IMR-90 (cell line): Measurements from ENCODE around the gene ASB13. TPM values are rescaled to one million over a fixed set of nuclear protein-coding genes. Genes with fewer than 3 reads are reported as not detected.

Experiments used
- ATAC-seq: fragments of 200-7000 bp; cut with Tn5 transposase; 2 replicates; pipeline ENCODE4 v1.9.1; 2020; ENCODE audit warnings: low read depth, mild to moderate bottlenecking, moderate library complexity
- BruUV-seq: library from RNA; stranded (reverse); fragments of 400-500 nt; replicated peaks from 2 replicates; lab custom pipeline; 2021; lab: Mats Ljungman, UMichigan
- CTCF ChIA-PET: fragments of 300-600 bp; formaldehyde crosslinking; extraction: SDS; loops from one replicate; lab custom pipeline; 2021; ENCODE audit warnings: antibody characterized with exemption; lab: Yijun Ruan, JAX
- POLR2A ChIA-PET: fragments of 300-600 bp; sonication (Branson Sonifier 250); formaldehyde crosslinking; loops from one replicate; lab custom pipeline; 2022; ENCODE audit warnings: antibody characterized with exemption; ENCODE audit not compliant: unreplicated experiment; lab: Charles Lee
- DNase-seq: peaks from one replicate; pipeline ENCODE4 v3.0.0; 2013
- H2AFZ ChIP-seq: replicated peaks from 2 replicates; pipeline ENCODE3; 2013; ENCODE audit warnings: low read length, mild to moderate bottlenecking; ENCODE audit not compliant: poor library complexity
- H2AK5ac ChIP-seq: 2 replicates; pipeline ENCODE4 v1.6.1; 2013; ENCODE audit warnings: low read depth, low read length, inconsistent platforms
- H2AK9ac ChIP-seq: replicated peaks from 2 replicates; pipeline ENCODE3; 2013; ENCODE audit warnings: mild to moderate bottlenecking, low read depth, low read length, moderate library complexity; ENCODE audit not compliant: poor library complexity
- H2BK120ac ChIP-seq: 2 replicates; pipeline ENCODE4 v1.6.1; 2013; ENCODE audit warnings: low read depth, low read length, inconsistent platforms
- H2BK15ac ChIP-seq: 3 replicates; pipeline ENCODE4 v1.6.1; 2013; ENCODE audit warnings: low read depth, low read length, inconsistent platforms
- H2BK20ac ChIP-seq: 2 replicates; pipeline ENCODE4 v1.6.1; 2013; ENCODE audit warnings: low read depth, mild to moderate bottlenecking, inconsistent platforms, low read length, moderate library complexity
- H2BK5ac ChIP-seq: 2 replicates; pipeline ENCODE4 v1.6.1; 2013; ENCODE audit warnings: mild to moderate bottlenecking, low read depth, low read length, inconsistent platforms; ENCODE audit not compliant: poor library complexity, severe bottlenecking
- H3K14ac ChIP-seq: replicated peaks from 2 replicates; pipeline ENCODE4 v1.6.1; 2013; ENCODE audit warnings: low read depth, low read length, inconsistent platforms
- H3K18ac ChIP-seq: 2 replicates; pipeline ENCODE4 v1.6.1; 2013; ENCODE audit warnings: low read depth, low read length, control low read depth
- H3K23ac ChIP-seq: 2 replicates; pipeline ENCODE4 v1.6.1; 2013; ENCODE audit warnings: low read depth, low read length, inconsistent platforms
- H3K27ac ChIP-seq: 2 replicates; pipeline ENCODE4 v1.5.1; 2013; ENCODE audit warnings: mild to moderate bottlenecking, control low read depth, low read length; ENCODE audit not compliant: insufficient read depth
- H3K27me3 ChIP-seq: 2 replicates; pipeline ENCODE4 v1.6.1; 2013; ENCODE audit warnings: low read length; ENCODE audit not compliant: control insufficient read depth, insufficient read depth
- H3K36me3 ChIP-seq: 2 replicates; pipeline ENCODE4 v1.6.1; 2013; ENCODE audit warnings: low read length, mixed read lengths; ENCODE audit not compliant: control insufficient read depth, insufficient read depth
- H3K4ac ChIP-seq: 2 replicates; pipeline ENCODE4 v1.6.1; 2013; ENCODE audit warnings: low read depth, low read length, inconsistent platforms
- H3K4me1 ChIP-seq: 2 replicates; pipeline ENCODE4 v1.6.1; 2013; ENCODE audit warnings: low read length, mixed read lengths; ENCODE audit not compliant: control insufficient read depth, insufficient read depth
- H3K4me2 ChIP-seq: 2 replicates; pipeline ENCODE4 v1.6.1; 2013; ENCODE audit warnings: low read depth, mild to moderate bottlenecking, control low read depth, low read length, moderate library complexity
- H3K4me3 ChIP-seq: 2 replicates; pipeline ENCODE4 v1.5.1; 2013; ENCODE audit warnings: low read depth, mild to moderate bottlenecking, control low read depth, low read length, moderate library complexity; ENCODE audit not compliant: insufficient read depth
- H3K56ac ChIP-seq: 2 replicates; pipeline ENCODE4 v1.6.1; 2013; ENCODE audit warnings: low read length, inconsistent platforms; ENCODE audit not compliant: insufficient read depth; ENCODE audit errors: extremely low read depth
- H3K79me1 ChIP-seq, 2 experiments: 2 replicates each; pipeline ENCODE4 v1.6.1; 2013; ENCODE audit warnings: low read length in 2 of 2, inconsistent platforms in 1 of 2, low read depth in 1 of 2
- H3K9ac ChIP-seq: 2 replicates; pipeline ENCODE4 v1.6.1; 2013; ENCODE audit warnings: low read depth, low read length, control low read depth
- H3K9me1 ChIP-seq: 2 replicates; pipeline ENCODE4 v1.6.1; 2013; ENCODE audit warnings: low read length, inconsistent platforms; ENCODE audit not compliant: insufficient read depth
- H3K9me3 ChIP-seq: 2 replicates; pipeline ENCODE4 v1.6.1; 2013; ENCODE audit warnings: low read length; ENCODE audit not compliant: control insufficient read depth, insufficient read depth
- H4K20me1 ChIP-seq: 2 replicates; pipeline ENCODE4 v1.6.1; 2013; ENCODE audit warnings: low read length, inconsistent platforms; ENCODE audit not compliant: insufficient read depth
- H4K5ac ChIP-seq: 2 replicates; pipeline ENCODE4 v1.6.1; 2013; ENCODE audit warnings: mild to moderate bottlenecking, low read depth, low read length, control low read depth
- H4K8ac ChIP-seq, 2 experiments: 2 replicates each; pipeline ENCODE4 v1.6.1; 2013; ENCODE audit warnings: low read depth in 2 of 2, low read length in 2 of 2, control low read depth in 1 of 2, inconsistent platforms in 1 of 2
- H4K91ac ChIP-seq: 2 replicates; pipeline ENCODE4 v1.6.1; 2013; ENCODE audit warnings: low read depth, low read length, inconsistent platforms; ENCODE audit not compliant: insufficient read depth
- BHLHE40 ChIP-seq: fragments of 150-350 bp; IDR thresholded peaks from 2 replicates; pipeline ENCODE4 v1.6.1; 2016; ENCODE audit warnings: mild to moderate bottlenecking, low read depth, low read length
- CHD1 ChIP-seq: IDR thresholded peaks from 2 replicates; pipeline ENCODE4 v1.6.1; 2012; ENCODE audit warnings: low read depth, low read length, improper control_type of control experiment
- CTCF ChIP-seq: conservative IDR thresholded peaks from 2 replicates; pipeline ENCODE4 v1.5.1; 2012; ENCODE audit warnings: mild to moderate bottlenecking, low read depth, low read length, improper control_type of control experiment
- ELK1 ChIP-seq: fragments of 150-350 bp; IDR thresholded peaks from 2 replicates; pipeline ENCODE4 v1.6.1; 2016; ENCODE audit warnings: low read depth, mild to moderate bottlenecking, low read length, moderate library complexity, borderline replicate concordance
- FOS ChIP-seq: fragments of 150-350 bp; IDR thresholded peaks from 2 replicates; pipeline ENCODE4 v1.6.1; 2016; ENCODE audit warnings: low read depth, low read length
- MAFK ChIP-seq: IDR thresholded peaks from 2 replicates; pipeline ENCODE4 v1.6.1; 2012; ENCODE audit warnings: low read depth, low read length, improper control_type of control experiment
- MXI1 ChIP-seq: IDR thresholded peaks from 2 replicates; pipeline ENCODE4 v1.6.1; 2012; ENCODE audit warnings: low read depth, mild to moderate bottlenecking, low read length, moderate library complexity, borderline replicate concordance
- RFX5 ChIP-seq: IDR thresholded peaks from 2 replicates; pipeline ENCODE4 v1.8.0; 2012; ENCODE audit warnings: low read depth, mild to moderate bottlenecking, low read length, moderate library complexity
- USF2 ChIP-seq: fragments of 150-350 bp; IDR thresholded peaks from 2 replicates; pipeline ENCODE4 v1.6.1; 2017; ENCODE audit warnings: mild to moderate bottlenecking, antibody characterized with exemption, low read length, low read depth
- WGBS, 2 experiments: methylation state at CpG; one replicate each; pipeline versions ENCODE4 v1.1.5 to v1.1.7; 2013; ENCODE audit warnings: missing lambda C conversion rate in 2 of 2; ENCODE audit not compliant: insufficient read length in 1 of 2; ENCODE audit errors: extremely low coverage in 2 of 2; 5-methylcytosine and 5-hydroxymethylcytosine counted together
- dilution Hi-C: fragments of 300-500 bp; cut with HindIII; formaldehyde crosslinking; loops from one replicate; pipeline ENCODE4 v1.14.3; 2018; ENCODE audit warnings: low sequenced_read_pairs; ENCODE audit not compliant: unreplicated experiment
- in situ Hi-C: fragments of 300-500 bp; cut with MboI; formaldehyde crosslinking; loops from 3 replicates; pipeline ENCODE4 v1.14.3; 2019; ENCODE audit warnings: low sequenced_read_pairs, inconsistent platforms, mixed read lengths
- intact Hi-C: fragments of 100-400 bp; cut with micrococcal nuclease; formaldehyde crosslinking; loops from 2 replicates; pipeline ENCODE4 v1.10.0; 2022
- polyA plus RNA-seq, 3 experiments: library from polyadenylated mRNA; depleted of rRNA; stranded (reverse); fragments of >200 nt; gene quantifications; 2 replicates each; pipeline ENCODE4 v1.2.3, GENCODE V29; 2012; ENCODE audit warnings: low replicate concordance in 1 of 3
- total RNA-seq: library from RNA; depleted of rRNA; stranded (reverse); fragments of >200 nt; gene quantifications from 2 replicates; pipeline ENCODE4 v1.2.3, GENCODE V29; 2012

The ASB13 gene
- total and polyA plus RNA-seq, 2 of the 4 experiments (the other 2 are of a cell fraction) = 4.6 to 6.3 TPM

- no peaks in the 10 kb centered on the region for H3K9me3 ChIP-seq
- no TSS peak for BruUV-seq
- CTCF ChIA-PET = no interaction called here
- intact Hi-C loops = no loop called here
- no peaks in the 10 kb centered on the region for H3K27me3 ChIP-seq
- peaks cover 2% of the 10 kb centered on the region; the same call in 1 of the 2 replicates for H3K9me1 ChIP-seq
- no peak overlapping the region for H3K4me2 ChIP-seq
- no peak overlapping the region for H4K8ac ChIP-seq
- H2BK15ac ChIP-seq = no peak overlapping the region
- DNase-seq (no peak), ATAC-seq (no peak)
- no peak overlapping the region for H2BK20ac ChIP-seq
- H3K9ac ChIP-seq = no peak overlapping the region
- no peak overlapping the region for H3K4ac ChIP-seq
- no peak overlapping the region for H2AFZ ChIP-seq
- no peak overlapping the region for H2AK5ac ChIP-seq
- dilution Hi-C loops = no loop called here
- no peak overlapping the region for H4K91ac ChIP-seq
- in situ Hi-C loops = no loop called here
- no peak overlapping the region for H3K18ac ChIP-seq
- no peak overlapping the region for H3K23ac ChIP-seq
- H2BK120ac ChIP-seq = no peak overlapping the region
- peaks cover 7% of the 10 kb centered on the region; the same call in 1 of the 2 replicates for H4K20me1 ChIP-seq
- no peak overlapping the region for H3K14ac ChIP-seq
- no peak overlapping the region for H2BK5ac ChIP-seq
- H3K27ac ChIP-seq = no peak overlapping the region
- no peak overlapping the region for H3K56ac ChIP-seq
- H3K36me3 ChIP-seq = peaks cover 9% of the 10 kb centered on the region; the same call in 1 of the 2 replicates
- TF ChIP-seq RFX5 = no peak
- no peak for TF ChIP-seq MAFK
- TF ChIP-seq CHD1 = no peak
- TF ChIP-seq FOS = no peak
- TF ChIP-seq USF2 = no peak
- TF ChIP-seq ELK1 = no peak
- TF ChIP-seq BHLHE40 = no peak
- TF ChIP-seq CTCF = no peak
- TF ChIP-seq MXI1 = no peak
- no peak overlapping the region for H3K4me3 ChIP-seq
- no peak overlapping the region for H2AK9ac ChIP-seq
- peaks cover 5 to 7% of the 10 kb centered on the region in 2 experiments; a peak in 2 of 4 replicates for H3K79me1 ChIP-seq
- no peak overlapping the region for H4K5ac ChIP-seq
- 81% methylated on average over 8 of the region's 10 CpGs; no CpG with 5 or more reads in 1 of the 2 experiments for WGBS, 2 experiments
- H3K4me1 ChIP-seq = no peaks in the 10 kb centered on the region
- POLR2A ChIA-PET = no interaction called here
Observed at GRCh38 chr10:5654218-5654755, 12.1 kb downstream of the ASB13 start.
